Measurements from ENCODE around the gene BORCS6. TPM values are rescaled to one million over a fixed set of nuclear protein-coding genes. Genes with fewer than 3 reads are reported as not detected.

BORCS6 gene
- total and polyA plus RNA-seq, 2 of the 13 experiments (the other 11 are each of a cell fraction or from before 2014, with no cell fraction given): 2.0 to 5.1 TPM

DNA sequence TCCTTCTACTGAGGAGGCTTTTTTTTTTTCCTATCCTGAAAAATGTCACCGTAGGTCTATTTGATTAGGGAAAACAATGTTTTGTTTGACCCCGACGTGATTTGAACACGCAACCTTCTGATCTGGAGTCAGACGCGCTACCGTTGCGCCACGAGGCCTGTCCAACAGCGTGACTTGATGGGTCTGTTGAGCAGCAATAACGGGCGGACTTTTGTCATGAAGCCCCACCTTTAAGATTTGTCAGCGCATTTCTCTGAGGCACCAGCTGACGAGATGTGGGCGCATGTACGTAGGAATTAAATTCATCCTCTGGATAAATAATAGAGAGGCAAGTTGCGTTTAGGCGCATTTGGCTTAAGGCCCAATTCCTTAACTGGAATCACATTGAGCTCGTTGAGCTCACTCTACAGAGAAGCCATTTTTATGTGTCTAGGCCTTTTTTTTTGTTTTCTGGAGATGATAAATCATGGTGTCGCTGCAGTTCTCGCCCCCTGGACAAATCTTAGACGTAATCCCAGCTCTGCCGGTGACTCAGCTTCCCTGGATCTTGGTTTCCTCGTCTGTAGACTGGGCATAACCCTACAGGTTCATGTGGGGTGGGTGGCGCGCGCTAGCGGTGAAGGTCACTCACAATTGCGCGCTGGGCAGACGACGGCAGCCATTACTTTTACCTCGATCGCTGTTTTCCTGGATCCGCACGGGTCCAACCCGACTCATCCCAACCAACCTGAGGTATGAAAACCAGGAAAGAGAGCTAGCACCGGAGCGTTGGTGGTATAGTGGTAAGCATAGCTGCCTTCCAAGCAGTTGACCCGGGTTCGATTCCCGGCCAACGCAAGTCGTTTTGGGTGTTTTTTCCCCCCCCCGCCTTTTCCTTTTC, 31.0 kb upstream of the BORCS6 start (continued):
- TF ChIP-seq HNRNPH1 (optimal IDR thresholded peaks at IDR 0.05; ENCODE audit: low read depth, low read length): no peak
- TF ChIP-seq, protein P1, sequence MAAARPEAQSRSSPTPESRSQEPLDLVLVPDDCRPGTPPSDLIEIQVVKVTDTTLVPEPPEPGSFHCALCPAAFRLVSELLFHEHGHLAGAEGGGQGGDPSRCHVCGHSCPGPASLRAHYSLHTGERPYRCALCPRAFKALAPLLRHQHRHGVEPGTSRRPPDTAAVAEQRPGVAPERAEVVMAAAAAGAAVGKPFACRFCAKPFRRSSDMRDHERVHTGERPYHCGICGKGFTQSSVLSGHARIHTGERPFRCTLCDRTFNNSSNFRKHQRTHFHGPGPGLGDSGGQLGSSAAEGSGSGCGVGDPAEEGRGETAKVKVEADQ (CRISPR knock-in tag; IDR thresholded peaks at IDR 0.05; ENCODE audit: borderline replicate concordance): 0 out of 2 replicates have a peak, but pooled peaks have one; percentile 52
- no peak for TF ChIP-seq JDP2 (CRISPR knock-in tag; IDR thresholded peaks at IDR 0.05; ENCODE audit: borderline replicate concordance)
- TF ChIP-seq ZFP82 (CRISPR knock-in tag; IDR thresholded peaks at IDR 0.05; ENCODE audit: borderline replicate concordance): peak; percentile 45
- 0 out of 2 replicates have a peak, but pooled peaks have one; percentile 7 for TF ChIP-seq HOXA9 (CRISPR knock-in tag; IDR thresholded peaks at IDR 0.05; ENCODE audit: borderline replicate concordance)
- TF ChIP-seq, protein P2, sequence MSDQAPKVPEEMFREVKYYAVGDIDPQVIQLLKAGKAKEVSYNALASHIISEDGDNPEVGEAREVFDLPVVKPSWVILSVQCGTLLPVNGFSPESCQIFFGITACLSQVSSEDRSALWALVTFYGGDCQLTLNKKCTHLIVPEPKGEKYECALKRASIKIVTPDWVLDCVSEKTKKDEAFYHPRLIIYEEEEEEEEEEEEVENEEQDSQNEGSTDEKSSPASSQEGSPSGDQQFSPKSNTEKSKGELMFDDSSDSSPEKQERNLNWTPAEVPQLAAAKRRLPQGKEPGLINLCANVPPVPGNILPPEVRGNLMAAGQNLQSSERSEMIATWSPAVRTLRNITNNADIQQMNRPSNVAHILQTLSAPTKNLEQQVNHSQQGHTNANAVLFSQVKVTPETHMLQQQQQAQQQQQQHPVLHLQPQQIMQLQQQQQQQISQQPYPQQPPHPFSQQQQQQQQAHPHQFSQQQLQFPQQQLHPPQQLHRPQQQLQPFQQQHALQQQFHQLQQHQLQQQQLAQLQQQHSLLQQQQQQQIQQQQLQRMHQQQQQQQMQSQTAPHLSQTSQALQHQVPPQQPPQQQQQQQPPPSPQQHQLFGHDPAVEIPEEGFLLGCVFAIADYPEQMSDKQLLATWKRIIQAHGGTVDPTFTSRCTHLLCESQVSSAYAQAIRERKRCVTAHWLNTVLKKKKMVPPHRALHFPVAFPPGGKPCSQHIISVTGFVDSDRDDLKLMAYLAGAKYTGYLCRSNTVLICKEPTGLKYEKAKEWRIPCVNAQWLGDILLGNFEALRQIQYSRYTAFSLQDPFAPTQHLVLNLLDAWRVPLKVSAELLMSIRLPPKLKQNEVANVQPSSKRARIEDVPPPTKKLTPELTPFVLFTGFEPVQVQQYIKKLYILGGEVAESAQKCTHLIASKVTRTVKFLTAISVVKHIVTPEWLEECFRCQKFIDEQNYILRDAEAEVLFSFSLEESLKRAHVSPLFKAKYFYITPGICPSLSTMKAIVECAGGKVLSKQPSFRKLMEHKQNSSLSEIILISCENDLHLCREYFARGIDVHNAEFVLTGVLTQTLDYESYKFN (CRISPR knock-in tag; conservative IDR thresholded peaks at IDR 0.05): 0 out of 2 replicates have a peak, but pooled peaks have one; percentile 10
- no peak for TF ChIP-seq ZNF563 (CRISPR knock-in tag; IDR thresholded peaks at IDR 0.05)
- TF ChIP-seq ZNF775 (CRISPR knock-in tag; IDR thresholded peaks at IDR 0.05; ENCODE audit: borderline replicate concordance): no peak
- no peak for TF ChIP-seq ZNF234 (CRISPR knock-in tag; conservative IDR thresholded peaks at IDR 0.05)
- TF ChIP-seq, protein P3, sequence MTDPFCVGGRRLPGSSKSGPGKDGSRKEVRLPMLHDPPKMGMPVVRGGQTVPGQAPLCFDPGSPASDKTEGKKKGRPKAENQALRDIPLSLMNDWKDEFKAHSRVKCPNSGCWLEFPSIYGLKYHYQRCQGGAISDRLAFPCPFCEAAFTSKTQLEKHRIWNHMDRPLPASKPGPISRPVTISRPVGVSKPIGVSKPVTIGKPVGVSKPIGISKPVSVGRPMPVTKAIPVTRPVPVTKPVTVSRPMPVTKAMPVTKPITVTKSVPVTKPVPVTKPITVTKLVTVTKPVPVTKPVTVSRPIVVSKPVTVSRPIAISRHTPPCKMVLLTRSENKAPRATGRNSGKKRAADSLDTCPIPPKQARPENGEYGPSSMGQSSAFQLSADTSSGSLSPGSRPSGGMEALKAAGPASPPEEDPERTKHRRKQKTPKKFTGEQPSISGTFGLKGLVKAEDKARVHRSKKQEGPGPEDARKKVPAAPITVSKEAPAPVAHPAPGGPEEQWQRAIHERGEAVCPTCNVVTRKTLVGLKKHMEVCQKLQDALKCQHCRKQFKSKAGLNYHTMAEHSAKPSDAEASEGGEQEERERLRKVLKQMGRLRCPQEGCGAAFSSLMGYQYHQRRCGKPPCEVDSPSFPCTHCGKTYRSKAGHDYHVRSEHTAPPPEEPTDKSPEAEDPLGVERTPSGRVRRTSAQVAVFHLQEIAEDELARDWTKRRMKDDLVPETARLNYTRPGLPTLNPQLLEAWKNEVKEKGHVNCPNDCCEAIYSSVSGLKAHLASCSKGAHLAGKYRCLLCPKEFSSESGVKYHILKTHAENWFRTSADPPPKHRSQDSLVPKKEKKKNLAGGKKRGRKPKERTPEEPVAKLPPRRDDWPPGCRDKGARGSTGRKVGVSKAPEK (CRISPR knock-in tag; IDR thresholded peaks at IDR 0.05; ENCODE audit: borderline replicate concordance): no peak; the same call in 1 of the 2 replicates
- no peak; the same call in 1 of the 2 replicates for TF ChIP-seq GATAD1 (CRISPR knock-in tag; IDR thresholded peaks at IDR 0.05)
- no peak for TF ChIP-seq ZNF546 (CRISPR knock-in tag; conservative IDR thresholded peaks at IDR 0.05)
- TF ChIP-seq, protein P4, sequence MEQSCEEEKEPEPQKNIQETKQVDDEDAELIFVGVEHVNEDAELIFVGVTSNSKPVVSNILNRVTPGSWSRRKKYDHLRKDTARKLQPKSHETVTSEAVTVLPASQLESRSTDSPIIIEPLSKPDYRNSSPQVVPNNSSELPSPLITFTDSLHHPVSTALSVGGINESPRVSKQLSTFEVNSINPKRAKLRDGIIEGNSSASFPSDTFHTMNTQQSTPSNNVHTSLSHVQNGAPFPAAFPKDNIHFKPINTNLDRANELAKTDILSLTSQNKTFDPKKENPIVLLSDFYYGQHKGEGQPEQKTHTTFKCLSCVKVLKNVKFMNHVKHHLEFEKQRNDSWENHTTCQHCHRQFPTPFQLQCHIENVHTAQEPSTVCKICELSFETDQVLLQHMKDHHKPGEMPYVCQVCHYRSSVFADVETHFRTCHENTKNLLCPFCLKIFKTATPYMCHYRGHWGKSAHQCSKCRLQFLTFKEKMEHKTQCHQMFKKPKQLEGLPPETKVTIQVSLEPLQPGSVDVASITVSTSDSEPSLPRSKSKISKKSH (CRISPR knock-in tag; IDR thresholded peaks at IDR 0.05; ENCODE audit: borderline replicate concordance): no peak
- no peak for TF ChIP-seq ARNT2 (CRISPR knock-in tag; IDR thresholded peaks at IDR 0.05; ENCODE audit: low read depth)
- TF ChIP-seq ELF4 (CRISPR knock-in tag; IDR thresholded peaks at IDR 0.05; ENCODE audit: borderline replicate concordance): peak; percentile 66; the same call in 1 of the 2 replicates
- TF ChIP-seq, protein P5, sequence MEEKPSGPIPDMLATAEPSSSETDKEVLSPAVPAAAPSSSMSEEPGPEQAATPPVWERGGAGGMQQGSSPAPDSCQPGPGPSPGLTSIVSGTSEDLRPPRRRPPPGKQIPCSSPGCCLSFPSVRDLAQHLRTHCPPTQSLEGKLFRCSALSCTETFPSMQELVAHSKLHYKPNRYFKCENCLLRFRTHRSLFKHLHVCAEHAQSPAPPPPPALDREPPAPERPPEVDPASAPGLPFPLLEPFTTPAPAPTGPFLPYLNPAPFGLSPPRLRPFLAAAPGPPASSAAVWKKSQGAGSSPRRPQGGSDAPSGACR (CRISPR knock-in tag; IDR thresholded peaks at IDR 0.05): peak; percentile 78; the same call in 1 of the 2 replicates
- peak; percentile 59 for TF ChIP-seq HNF4A (CRISPR knock-in tag; IDR thresholded peaks at IDR 0.05)

All from HepG2 (cell line).